ENCODE data around the gene PCDH9.

DNA sequence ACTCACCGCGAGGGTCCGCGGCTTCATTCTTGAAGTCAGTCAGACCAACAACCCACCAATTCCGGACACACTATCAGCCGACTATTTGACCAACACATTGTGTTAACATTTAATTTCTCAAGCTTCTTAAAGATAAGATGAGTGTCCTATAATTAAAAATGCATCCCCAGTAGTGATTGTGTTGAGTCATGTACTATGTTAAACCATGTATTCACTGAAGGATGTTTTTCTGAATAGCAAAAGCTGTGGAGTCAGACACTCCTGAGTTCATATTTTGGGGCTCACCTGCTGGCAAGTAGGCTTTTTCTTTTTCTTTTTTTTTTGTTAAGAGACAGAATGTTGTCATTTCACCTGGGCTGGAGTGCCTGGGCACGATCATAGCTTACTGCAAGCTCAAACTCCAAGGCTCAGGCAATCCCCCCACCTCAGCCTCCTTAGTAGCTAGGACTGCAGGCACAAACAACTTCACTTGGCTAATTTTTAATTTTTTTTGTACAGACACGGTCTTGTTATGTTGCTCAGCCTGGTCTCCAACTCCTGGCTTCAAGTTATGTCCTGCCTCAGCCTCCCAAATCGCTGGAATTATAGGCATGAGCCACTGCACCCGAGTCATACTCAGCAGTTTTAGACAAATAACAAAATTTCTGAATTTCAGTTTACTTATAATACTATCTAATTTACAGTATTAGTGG lies 606.9 kb downstream of the PCDH9 start:
- TF ChIP-seq POLR2AphosphoS5 (IDR thresholded peaks at IDR 0.05; ENCODE audit: insufficient read depth in 1 of 2, low read depth in 1 of 2) (no peak), POLR2A (IDR thresholded peaks at IDR 0.05) (no peak)
